Measurements from ENCODE around the gene GABPB2.

DNA sequence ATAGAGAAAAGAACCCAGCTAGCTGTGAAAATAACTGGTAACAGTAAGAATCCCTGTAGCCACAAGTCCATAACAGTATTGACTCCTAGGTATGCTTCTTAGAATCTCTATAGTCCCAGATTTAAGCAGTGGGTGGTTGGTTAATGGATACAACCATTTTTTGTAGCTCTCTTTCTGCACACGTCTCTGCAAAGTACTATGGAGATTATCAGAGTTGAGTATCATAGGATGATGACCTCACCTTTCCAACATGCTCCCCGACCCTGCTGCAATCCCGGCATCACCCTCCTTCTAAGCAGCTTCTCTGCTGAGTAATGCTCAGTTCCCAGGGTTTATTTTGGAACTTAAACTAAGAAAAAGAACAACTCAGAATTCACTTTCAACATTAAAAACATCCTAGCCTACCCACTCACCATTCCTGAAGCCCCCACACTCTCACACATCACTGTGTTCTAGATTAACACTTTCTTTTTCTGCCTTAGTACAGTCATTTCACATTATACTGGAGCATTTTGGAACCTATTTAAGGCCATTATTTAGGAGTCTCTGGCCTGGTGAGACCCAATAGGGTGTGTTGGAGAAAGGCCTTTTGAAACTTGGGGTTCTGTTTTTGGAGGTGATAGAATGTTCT lies 7.7 kb upstream of the GABPB2 start:
- TF ChIP-seq EZH2phosphoT487 (IDR thresholded peaks at IDR 0.05; ENCODE audit: borderline replicate concordance, low read length), result no peak
- TF ChIP-seq, protein P1, sequence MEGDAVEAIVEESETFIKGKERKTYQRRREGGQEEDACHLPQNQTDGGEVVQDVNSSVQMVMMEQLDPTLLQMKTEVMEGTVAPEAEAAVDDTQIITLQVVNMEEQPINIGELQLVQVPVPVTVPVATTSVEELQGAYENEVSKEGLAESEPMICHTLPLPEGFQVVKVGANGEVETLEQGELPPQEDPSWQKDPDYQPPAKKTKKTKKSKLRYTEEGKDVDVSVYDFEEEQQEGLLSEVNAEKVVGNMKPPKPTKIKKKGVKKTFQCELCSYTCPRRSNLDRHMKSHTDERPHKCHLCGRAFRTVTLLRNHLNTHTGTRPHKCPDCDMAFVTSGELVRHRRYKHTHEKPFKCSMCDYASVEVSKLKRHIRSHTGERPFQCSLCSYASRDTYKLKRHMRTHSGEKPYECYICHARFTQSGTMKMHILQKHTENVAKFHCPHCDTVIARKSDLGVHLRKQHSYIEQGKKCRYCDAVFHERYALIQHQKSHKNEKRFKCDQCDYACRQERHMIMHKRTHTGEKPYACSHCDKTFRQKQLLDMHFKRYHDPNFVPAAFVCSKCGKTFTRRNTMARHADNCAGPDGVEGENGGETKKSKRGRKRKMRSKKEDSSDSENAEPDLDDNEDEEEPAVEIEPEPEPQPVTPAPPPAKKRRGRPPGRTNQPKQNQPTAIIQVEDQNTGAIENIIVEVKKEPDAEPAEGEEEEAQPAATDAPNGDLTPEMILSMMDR (conservative IDR thresholded peaks at IDR 0.05; ENCODE audit: low read depth, low read length), result no peak

Measured in PC-3 (cell line).